ENCODE measurements around the gene DFFB.
A peak's percentile ranks its signal among the peaks of the same experiment; 100 is the strongest.

Gene DFFB

GRCh38 chr1:3895279-3895950, 38.1 kb downstream of the DFFB start:
- DNase-seq (ENCODE audit: low spot score) = no peak

GRCh38 chr1:3895951-3896325, 38.7 kb downstream of the DFFB start:
- no peak for DNase-seq (ENCODE audit: low spot score)

- no peak for DNase-seq (ENCODE audit: low spot score)
These were observed 39.2 kb downstream of the DFFB start for GRCh38 chr1:3896396-3897000.

- DNase-seq (ENCODE audit: low spot score) = no peak
These were observed 41.1 kb downstream of the DFFB start for GRCh38 chr1:3898475-3898735.

- DNase-seq (ENCODE audit: low spot score) = no peak
These were observed 41.9 kb downstream of the DFFB start for GRCh38 chr1:3898994-3899753.

GRCh38 chr1:3899754-3900149, 42.5 kb downstream of the DFFB start:
- peak; percentile 24 for DNase-seq (ENCODE audit: low spot score)

- DNase-seq (ENCODE audit: low spot score) = peak; percentile 97
These were observed 43.1 kb downstream of the DFFB start, which contains the start of gene C1orf174 for GRCh38 chr1:3900150-3900968. TSS of gene C1orf174 (minus strand) at chr1:3900272. CDS start at chr1:3900186, 86 bp downstream.

GRCh38 chr1:3900969-3901529, 43.8 kb downstream of the DFFB start:
- peak; percentile 92 for DNase-seq (ENCODE audit: low spot score)

GRCh38 chr1:3902111-3902511, 44.8 kb downstream of the DFFB start:
- DNase-seq (ENCODE audit: low spot score) = no peak

- DNase-seq (ENCODE audit: low spot score) = no peak
These were observed 45.4 kb downstream of the DFFB start for GRCh38 chr1:3902571-3903091.

- DNase-seq (ENCODE audit: low spot score) = no peak
These were observed 46.1 kb downstream of the DFFB start for GRCh38 chr1:3903141-3904005.

- DNase-seq (ENCODE audit: low spot score) = no peak
These were observed 46.9 kb downstream of the DFFB start for GRCh38 chr1:3904006-3904842.

GRCh38 chr1:3904843-3905185, 47.5 kb downstream of the DFFB start:
- DNase-seq (ENCODE audit: low spot score) = no peak

GRCh38 chr1:3905266-3905952, 48.1 kb downstream of the DFFB start:
- DNase-seq (ENCODE audit: low spot score) = no peak

- DNase-seq (ENCODE audit: low spot score) = no peak
These were observed 48.8 kb downstream of the DFFB start for GRCh38 chr1:3905953-3906671.

GRCh38 chr1:3906672-3907020, 49.4 kb downstream of the DFFB start:
- no peak for DNase-seq (ENCODE audit: low spot score)

GRCh38 chr1:3907031-3907534, 49.8 kb downstream of the DFFB start:
- DNase-seq (ENCODE audit: low spot score) = no peak

- DNase-seq (ENCODE audit: low spot score) = no peak
These were observed 50.4 kb downstream of the DFFB start for GRCh38 chr1:3907621-3908165.
